LNCAP (cell line): Measurements from ENCODE around the gene NSUN6.

Experiments
- TF ChIP-seq, protein P1 (sequence below): fragments of 450-650 bp; IDR thresholded peaks from 2 replicates; pipeline ENCODE4 v1.5.1; 2017; ENCODE audit warnings: mild to moderate bottlenecking

The NSUN6 gene

DNA sequence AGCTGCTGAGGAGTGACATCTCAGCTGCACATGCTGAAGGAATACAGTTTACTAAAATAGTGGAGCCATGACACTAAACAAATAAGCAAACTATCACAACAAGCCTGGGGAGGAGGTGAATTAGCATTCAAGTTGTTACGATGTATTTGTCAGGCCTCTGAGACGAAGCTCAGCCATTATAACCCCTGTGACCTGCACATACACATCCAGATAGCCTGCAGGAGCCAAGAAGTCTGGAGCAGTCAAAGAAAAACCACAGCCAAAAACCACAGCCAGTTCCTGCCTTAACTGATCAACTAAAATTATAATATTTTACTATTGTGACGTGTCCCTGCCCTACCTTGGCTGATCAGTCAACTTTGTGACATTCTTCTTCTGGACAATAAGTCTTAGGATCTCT lies 68.6 kb downstream of the NSUN6 start:
- TF ChIP-seq, protein P1, sequence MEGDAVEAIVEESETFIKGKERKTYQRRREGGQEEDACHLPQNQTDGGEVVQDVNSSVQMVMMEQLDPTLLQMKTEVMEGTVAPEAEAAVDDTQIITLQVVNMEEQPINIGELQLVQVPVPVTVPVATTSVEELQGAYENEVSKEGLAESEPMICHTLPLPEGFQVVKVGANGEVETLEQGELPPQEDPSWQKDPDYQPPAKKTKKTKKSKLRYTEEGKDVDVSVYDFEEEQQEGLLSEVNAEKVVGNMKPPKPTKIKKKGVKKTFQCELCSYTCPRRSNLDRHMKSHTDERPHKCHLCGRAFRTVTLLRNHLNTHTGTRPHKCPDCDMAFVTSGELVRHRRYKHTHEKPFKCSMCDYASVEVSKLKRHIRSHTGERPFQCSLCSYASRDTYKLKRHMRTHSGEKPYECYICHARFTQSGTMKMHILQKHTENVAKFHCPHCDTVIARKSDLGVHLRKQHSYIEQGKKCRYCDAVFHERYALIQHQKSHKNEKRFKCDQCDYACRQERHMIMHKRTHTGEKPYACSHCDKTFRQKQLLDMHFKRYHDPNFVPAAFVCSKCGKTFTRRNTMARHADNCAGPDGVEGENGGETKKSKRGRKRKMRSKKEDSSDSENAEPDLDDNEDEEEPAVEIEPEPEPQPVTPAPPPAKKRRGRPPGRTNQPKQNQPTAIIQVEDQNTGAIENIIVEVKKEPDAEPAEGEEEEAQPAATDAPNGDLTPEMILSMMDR: no peak

DNA sequence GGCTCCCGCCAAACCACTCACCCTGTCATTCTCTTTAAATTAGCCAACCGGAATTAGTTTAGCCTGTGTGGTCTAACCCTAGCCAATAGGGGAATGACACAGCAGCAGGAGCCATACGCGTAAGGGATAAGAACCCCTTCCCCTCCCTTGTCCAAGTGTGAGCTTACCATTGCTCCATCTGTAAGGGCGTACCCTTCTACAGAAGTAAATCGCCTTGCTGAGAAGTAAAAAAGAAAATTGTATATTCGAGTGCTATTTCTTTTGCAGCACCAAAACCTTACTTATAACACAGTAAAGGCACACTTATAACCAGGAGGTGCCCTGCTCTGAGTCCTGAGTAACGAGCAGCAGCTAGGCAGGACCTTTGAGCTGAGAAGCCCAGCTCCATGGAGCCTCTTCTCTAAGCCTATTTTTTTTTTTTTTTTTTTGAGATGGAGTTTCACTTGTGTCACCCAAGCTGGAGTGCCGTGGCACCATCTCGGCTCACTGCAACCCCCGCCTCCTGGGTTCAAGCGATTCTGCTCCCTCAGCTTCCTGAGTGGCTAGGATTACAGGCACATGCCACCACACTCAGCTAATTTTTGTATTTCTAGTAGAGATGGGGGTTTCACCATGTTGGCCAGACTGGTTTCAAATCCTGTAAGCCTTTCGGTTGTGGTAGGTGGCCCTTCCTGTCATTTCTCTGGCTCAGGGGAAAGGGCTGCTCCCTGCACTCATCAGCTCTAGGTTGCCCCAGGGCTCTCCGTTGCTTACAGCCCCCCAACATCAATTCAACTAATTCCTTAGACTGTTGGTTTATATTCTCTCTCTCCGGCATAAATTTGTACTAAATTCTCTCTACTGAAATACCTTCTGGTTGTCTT lies 73.3 kb downstream of the NSUN6 start:
- TF ChIP-seq, protein P1: no peak

DNA sequence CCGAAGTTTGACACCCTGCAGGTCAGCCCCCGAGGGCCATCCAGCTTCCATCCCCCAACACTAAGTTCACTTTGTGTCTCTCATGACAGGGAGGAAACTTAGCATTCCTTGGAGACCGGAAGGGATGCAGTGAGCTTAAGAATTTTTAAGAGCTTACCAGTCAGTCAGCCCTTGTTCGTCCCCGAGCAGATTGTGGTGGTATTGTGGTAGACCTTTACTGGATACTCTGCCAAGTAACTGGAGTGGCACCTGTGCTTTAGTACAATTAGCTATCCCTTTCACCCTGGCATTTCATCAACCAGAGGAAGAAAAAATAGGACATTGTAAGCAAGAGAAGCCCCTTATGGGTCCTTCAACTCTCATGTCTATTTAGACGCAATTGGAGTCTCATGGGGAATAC lies 74.8 kb downstream of the NSUN6 start:
- TF ChIP-seq, protein P1: no peak

DNA sequence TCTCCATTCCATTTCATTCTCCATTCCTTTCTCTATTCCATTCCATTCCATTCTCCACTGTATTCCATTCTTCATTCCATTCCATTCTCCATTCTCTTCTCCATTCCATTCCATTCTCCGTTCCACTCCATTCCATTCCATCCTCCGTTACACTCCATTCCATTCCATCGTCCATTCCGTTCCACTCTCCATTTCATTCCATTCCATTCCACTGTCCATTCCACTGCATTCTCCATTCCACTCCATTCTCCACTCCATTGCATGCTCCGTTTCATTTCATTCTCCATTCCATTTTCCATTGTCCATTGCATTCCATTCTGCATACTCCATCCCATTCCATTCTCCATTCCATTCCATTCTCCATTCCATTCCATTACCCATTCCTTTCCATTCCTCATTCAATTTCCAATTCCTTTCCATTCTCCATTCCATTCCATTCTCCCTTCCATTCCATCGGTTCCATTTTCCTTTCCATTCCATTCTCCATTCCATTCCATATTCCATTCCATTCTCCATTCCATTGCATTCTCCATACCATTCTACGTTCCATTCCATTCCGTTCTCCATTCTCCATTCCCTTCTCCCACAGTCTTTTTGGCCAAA lies 78.3 kb downstream of the NSUN6 start:
- TF ChIP-seq, protein P1: no peak

DNA sequence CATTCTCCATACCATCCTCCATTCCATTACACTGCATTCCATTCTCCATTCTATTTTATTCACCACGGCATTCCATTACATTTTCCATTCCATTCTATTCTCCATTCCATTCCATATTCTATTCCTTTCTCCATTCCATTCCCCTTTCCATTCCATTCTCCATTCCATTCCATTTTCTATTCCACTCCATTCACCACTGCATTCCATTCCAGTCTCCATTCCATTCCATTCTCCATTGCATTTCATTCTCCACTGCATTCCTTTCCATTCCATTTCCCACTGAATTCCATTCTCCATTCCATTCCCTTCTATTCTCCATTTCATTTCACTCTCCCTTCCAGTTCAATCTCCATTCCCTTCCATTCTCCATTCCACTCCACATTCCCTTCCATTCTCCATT lies 79.6 kb downstream of the NSUN6 start:
- TF ChIP-seq, protein P1: no peak

DNA sequence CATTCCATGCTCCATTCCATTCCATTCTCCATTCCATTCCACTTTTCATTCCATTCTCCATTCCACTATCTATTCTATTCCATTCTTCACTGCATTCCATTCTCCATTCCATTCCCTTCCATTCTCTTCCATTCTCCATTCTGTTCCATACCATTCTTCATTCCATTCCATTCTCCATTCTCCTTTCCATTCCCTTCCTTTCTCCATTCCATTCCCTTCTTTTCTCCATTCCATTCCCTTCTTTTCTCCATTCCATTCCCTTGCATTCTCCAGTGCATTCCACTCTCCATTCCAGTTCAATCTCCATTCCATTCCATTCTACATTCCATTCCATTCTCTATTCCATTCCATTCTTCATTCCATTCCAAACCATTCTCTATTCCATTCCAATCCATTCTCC lies 80.3 kb downstream of the NSUN6 start:
- TF ChIP-seq, protein P1: no peak

DNA sequence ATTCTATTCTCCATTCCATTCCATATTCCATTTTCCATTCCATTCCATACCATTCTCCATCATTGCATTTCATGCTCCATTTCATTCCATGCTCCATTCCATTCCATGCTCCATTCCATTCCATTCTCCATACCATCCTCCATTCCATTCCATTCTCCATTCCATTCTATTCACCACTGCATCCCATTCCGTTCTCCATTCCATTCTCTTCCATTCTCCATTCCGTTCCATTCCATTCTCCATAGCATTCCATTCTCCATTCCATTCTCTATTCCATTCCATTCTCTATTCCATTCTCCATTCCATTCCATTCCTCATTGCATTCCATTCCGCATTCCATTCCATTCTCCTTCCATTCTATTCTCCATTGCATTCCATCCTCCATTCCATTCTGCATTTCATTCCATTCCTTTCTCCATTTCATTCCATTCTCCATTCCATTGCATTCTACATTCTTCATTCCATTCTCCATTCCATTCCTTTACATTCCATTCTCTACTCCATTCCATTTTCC lies 84.0 kb downstream of the NSUN6 start:
- TF ChIP-seq, protein P1: no peak
